Anterior cingulate cortex (tissue), 58 donors: ENCODE measurements around the gene ANKEF1.
"Not testable (repeated sequence)": the region's sequence is repeated elsewhere in the genome, so short reads cannot be mapped to it uniquely, and the experiment has no call there.

ENCODE experiments used
- DNase-seq, 58 donors: peaks; one replicate each; lab custom pipeline; 2025; lab: John Stamatoyannopoulos, UW

Gene ANKEF1

GRCh38 chr20:10031451-10032215 lies 3.2 kb upstream of the ANKEF1 start:
- DNase-seq: not testable (repeated sequence)

- not testable (repeated sequence) for DNase-seq
Measured at GRCh38 chr20:10032269-10032668, 2.5 kb upstream of the ANKEF1 start.

GRCh38 chr20:10033905-10034650 lies 709 bp upstream of the ANKEF1 start:
- no peak for DNase-seq

- not testable (repeated sequence) for DNase-seq
Measured at GRCh38 chr20:10036321-10036720, 1.5 kb downstream of the ANKEF1 start.

GRCh38 chr20:10040070-10040975 lies 5.5 kb downstream of the ANKEF1 start:
- no peak for DNase-seq

- no peak for DNase-seq
Measured at GRCh38 chr20:10042086-10042485, 7.3 kb downstream of the ANKEF1 start.

- DNase-seq: peak in 5 of 58 donors; percentile 4 to 31 (median 20)
Measured at GRCh38 chr20:10047427-10047826, 12.6 kb downstream of the ANKEF1 start.

GRCh38 chr20:10051185-10051584 lies 16.4 kb downstream of the ANKEF1 start:
- no peak for DNase-seq

- DNase-seq: no peak
Measured at GRCh38 chr20:10059006-10059405, 24.2 kb downstream of the ANKEF1 start.

- no peak for DNase-seq
Measured at GRCh38 chr20:10060226-10060625, 25.4 kb downstream of the ANKEF1 start.

- DNase-seq: no peak
Measured at GRCh38 chr20:10061641-10062040, 26.9 kb downstream of the ANKEF1 start.

GRCh38 chr20:10063482-10063881 lies 28.7 kb downstream of the ANKEF1 start:
- DNase-seq: no peak

- no peak for DNase-seq
Measured at GRCh38 chr20:10064611-10065010, 29.8 kb downstream of the ANKEF1 start.

GRCh38 chr20:10065154-10065833 lies 30.5 kb downstream of the ANKEF1 start:
- no peak for DNase-seq

GRCh38 chr20:10067321-10067720 lies 32.5 kb downstream of the ANKEF1 start:
- DNase-seq: no peak

GRCh38 chr20:10074513-10074912 lies 39.7 kb downstream of the ANKEF1 start:
- peak in 23 of 58 donors; percentile 2 to 62 (median 17) for DNase-seq

- no peak for DNase-seq
Measured at GRCh38 chr20:10075606-10076005, 40.8 kb downstream of the ANKEF1 start.

- DNase-seq: no peak
Measured at GRCh38 chr20:10076126-10077080, 41.6 kb downstream of the ANKEF1 start.

- DNase-seq: no peak
Measured at GRCh38 chr20:10077081-10077471, 42.3 kb downstream of the ANKEF1 start.
